Measurements from ENCODE around the gene THUMPD3.

GRCh38 chr3:9399337-9399703 is 36.5 kb downstream of the THUMPD3 start:
- TF ChIP-seq CTCF (IDR thresholded peaks at IDR 0.05; ENCODE audit: low read depth, low read length), result no peak
- TF ChIP-seq POLR2A (IDR thresholded peaks at IDR 0.05; ENCODE audit: extremely low read depth, insufficient read length), result no peak
